ENCODE results near the gene OR7A10.
"Not testable (repeated sequence)": the region's sequence is repeated elsewhere in the genome, so short reads cannot be mapped to it uniquely, and the experiment has no call there.

OR7A10 gene

GRCh38 chr19:14795078-14795721, 53.5 kb downstream of the OR7A10 start:
- DNase-seq (ENCODE audit: low spot score) = no peak

DNA sequence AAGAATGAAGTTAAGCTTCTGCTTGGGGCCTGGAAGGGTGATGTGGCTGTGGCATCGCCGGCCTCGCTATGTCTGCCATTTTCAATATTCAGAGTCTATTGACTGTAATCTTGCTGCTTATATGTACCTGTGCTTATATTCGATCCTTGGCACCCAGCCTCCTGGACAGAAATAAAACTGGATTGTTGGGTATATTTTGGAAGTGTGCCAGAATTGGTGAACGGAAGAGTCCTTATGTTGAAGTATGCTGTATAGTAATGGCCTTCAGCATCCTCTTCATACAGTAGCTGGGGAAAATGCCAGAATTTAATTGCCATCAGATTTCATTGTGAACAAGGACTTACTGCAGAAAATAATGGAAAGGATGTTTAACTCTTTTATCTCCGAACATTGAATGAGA, 56.5 kb downstream of the OR7A10 start:
- not testable (repeated sequence) for DNase-seq (ENCODE audit: low spot score)
